HG03025 (cell line): ENCODE data around the gene HLA-E.
"Not testable (repeated sequence)": the region's sequence is repeated elsewhere in the genome, so short reads cannot be mapped to it uniquely, and the experiment has no call there.

ENCODE experiments used
- ATAC-seq: cut with Tn5 transposase; IDR thresholded peaks from one replicate; pipeline ENCODE4 v1.9.1; 2021; ENCODE audit warnings: mild to moderate bottlenecking, moderate library complexity; ENCODE audit not compliant: unreplicated experiment, low FRiP score

The HLA-E gene

DNA sequence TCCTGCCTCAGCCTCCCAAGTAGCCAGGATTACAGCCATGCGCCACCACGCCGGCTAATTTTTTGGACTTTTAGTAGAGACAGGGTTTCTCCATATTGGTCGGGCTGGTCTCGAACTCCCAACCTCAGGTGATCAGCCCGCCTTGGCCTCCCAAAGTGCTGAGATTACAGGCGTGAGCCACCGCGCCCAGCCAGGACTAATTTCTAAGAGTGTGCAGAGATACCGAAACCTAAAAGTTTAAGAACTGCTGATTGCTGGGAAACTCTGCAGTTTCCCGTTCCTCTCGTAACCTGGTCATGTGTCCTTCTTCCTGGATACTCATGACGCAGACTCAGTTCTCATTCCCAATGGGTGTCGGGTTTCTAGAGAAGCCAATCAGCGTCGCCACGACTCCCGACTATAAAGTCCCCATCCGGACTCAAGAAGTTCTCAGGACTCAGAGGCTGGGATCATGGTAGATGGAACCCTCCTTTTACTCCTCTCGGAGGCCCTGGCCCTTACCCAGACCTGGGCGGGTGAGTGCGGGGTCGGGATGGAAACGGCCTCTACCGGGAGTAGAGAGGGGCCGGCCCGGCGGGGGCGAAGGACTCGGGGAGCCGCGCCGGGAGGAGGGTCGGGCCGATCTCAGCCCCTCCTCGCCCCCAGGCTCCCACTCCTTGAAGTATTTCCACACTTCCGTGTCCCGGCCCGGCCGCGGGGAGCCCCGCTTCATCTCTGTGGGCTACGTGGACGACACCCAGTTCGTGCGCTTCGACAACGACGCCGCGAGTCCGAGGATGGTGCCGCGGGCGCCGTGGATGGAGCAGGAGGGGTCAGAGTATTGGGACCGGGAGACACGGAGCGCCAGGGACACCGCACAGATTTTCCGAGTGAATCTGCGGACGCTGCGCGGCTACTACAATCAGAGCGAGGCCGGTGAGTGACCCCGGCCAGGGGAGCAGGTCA is at the start of gene HLA-E:
Gene HLA-E, plus strand, starts transcription at position 429 of the 945 bp plus-strand sequence. Its CDS starts 23 bp downstream, at position 452.
- ATAC-seq, result peak; percentile 78

GRCh38 chr6:30441171-30441570 is 48.1 kb upstream of the HLA-E start:
- ATAC-seq, result no peak

DNA sequence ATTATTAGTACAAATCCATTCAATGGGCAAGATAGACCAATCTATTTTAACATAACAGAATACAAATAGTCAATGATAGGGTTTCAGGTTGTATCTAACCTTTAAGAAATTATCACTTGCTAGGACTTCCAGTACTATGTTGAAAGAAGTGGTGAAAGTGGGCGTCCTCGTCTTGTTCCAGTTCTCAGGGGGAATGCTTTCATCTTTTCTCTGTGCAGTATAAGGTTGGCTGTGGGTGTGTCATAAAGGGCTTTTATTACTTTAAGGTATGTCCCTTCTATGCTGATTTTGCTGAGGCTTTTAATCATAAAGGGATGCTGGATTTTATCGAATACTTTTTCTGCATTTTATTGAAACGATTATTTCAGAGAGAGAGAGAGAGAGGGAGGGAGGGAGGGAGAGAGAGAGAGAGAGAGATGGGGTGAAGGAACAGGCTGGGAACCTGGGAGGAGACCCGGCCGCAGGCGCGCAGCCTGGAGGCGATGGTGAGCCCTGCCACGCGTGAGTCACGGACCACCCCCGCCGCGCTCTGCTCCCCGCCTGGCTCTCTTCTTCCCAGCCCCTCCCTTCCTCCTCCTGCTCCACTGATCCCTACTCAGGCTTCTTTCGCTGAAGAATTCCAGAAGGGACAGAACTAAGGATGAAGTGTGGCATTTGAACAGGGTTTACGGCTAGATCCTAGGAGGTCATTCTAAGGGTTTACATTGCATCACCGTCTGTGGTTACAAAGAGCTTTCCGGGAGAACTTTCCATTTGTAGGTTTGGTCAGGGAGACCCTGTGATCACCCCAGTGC is 45.5 kb upstream of the HLA-E start:
- no peak for ATAC-seq

GRCh38 chr6:30444451-30444742 is 44.9 kb upstream of the HLA-E start:
- no peak for ATAC-seq

GRCh38 chr6:30446259-30446658 is 43.0 kb upstream of the HLA-E start:
- no peak for ATAC-seq

GRCh38 chr6:30447237-30447636 is 42.1 kb upstream of the HLA-E start:
- ATAC-seq, result no peak

DNA sequence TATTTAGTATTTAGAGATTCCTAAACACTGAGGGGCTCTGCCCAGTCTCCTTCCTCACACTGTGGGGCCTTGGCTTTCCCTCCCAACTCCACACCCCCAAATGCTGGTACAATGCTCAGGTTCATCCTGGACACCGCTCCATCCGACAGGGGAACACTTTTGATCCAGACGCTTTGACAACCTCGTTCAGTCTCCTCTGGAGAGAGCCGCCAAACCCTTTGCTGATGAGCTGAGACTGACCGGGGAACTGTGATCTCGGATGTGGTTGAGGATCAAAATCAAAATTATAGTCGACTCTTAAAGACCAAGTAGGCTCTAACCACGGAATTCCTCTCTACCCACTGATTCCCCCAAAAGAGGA is 38.8 kb upstream of the HLA-E start:
- no peak for ATAC-seq

DNA sequence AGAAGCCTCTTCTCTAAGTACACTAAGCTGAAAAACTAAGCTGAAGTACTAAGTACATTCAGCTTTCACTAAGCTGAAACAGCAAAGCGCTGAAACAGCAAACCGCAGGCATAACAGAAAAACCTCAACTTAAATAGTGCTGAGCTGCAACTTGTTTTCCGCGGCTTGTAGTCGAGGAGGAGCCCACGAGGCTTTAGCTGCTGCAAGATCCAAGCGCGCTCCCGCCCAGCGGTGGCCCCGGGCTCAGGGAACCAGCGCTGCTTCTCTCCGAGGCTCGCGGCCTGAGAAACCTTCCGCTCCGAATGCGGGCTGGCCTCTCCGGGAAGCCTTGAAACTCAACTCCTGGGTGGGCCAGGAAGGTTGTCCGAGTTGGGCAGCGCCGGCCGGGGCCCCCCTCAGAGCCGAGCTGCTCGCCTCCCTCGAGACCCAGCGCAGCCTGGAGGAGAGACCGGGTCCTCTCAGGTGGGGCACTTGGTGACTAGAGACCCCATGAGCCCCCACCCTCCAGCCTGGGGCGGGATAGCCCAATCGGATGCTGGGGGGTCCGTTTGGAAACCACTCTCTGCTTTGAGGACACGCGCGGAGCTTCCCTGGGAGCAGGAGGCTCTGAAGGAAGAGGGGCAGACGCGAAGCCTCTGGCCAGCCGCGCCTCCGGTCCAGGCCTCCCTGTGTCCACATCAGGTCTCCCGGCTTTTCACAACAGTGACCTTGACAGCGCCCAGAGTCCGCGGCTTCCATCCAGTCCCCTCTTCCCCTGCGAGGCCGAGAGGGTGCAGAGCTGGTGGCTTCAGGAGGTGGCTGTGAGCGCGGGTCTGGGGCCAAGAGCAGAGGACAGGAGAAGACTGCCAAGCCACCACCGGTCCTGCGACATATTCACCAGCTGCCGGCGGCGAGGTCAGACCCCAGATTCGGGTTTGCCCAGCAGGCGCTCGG is 38.1 kb upstream of the HLA-E start:
- no peak for ATAC-seq

DNA sequence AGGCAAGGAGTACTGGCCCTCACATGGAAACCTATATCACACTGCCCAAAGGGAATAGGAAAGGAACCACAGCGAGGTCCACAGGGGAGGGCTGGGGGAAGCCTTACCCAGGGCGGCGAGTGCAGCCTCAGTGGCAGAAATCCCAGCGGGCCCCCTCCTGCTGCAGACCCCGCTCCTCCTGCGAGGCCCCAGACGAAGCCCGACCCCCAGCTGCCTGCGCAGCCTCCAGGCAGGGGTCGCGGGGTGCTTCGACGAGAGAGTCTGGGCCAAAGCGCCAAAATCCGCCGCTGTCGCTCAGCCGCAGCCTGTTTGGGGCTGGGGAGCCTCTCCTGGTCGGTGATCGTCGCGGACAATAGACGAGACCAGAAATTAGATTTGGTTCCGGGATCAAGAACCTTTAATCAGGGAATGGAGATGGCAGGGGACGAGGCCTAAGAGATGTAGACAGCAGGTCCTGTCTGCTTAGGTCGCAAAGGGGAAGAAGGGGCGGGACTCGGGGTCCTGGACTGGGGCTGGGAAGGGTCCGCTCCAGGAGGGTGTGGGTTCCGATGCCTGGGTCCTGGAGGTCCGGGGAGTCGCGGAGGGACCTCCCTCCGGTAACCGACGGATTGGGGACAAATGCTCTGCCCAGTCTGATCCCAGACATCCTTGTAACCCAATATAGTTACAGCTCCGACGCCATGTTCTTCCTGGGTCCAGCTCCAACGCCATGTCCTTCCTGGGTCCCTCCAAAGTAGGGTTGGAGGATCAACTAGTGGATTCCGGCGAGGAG is 36.4 kb upstream of the HLA-E start:
- ATAC-seq, result no peak

- no peak for ATAC-seq
Observed at GRCh38 chr6:30453508-30454116, 35.7 kb upstream of the HLA-E start.

DNA sequence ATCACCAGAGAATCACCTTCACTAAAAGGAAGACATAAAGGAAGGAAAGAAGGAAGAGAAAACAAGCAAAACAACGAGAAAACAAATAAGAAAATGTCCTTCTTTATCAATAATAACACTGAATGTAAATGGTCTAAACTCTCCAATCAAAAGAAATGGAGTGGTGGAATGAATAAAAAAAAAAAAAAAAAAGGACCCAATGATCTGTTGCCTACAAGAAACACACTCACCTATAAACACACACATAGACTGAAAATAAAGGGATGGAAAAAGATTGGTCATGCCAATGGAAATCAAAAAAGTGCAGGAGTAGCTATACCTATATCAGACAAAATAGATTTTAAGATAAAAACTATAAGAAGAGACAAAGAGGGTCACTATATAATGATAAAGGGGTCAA is 30.2 kb upstream of the HLA-E start:
- no peak for ATAC-seq

DNA sequence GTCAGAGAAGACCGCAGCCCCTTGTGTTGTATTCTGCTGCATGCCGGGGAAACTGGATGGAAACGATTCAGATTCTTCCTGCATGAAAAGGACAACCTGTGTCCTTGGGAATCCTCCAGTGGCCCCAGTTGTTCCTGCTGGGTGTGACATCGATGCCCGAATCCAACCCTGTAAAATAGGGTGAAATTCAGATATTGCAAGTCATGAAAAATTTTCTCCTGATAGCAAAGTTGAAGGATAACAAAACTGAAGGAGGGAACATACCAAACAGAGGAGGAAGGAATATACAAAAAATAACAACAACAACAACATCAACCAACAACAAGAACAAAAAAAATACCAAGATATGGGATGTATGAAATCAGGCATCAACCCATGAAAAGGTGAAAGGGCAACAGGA is 28.3 kb upstream of the HLA-E start:
- ATAC-seq, result no peak

DNA sequence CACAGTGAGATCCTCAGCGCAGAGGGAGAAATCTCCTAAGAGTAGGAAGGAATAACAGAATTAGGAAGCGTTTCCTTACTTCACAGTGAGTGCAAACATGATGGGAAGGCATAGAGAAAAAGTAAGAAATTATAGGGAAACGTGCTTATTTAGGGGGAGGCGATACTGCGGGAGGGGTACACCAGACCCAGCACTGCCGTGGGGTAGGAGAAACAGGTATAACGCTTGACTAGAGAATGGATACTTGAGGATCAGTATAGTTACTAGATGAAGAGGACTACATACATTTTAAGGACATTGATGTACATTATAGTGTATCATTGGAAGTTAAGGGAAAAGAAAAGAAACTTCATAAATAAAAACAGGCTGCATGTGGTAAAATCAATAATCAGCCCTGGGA is 26.8 kb upstream of the HLA-E start:
- no peak for ATAC-seq

DNA sequence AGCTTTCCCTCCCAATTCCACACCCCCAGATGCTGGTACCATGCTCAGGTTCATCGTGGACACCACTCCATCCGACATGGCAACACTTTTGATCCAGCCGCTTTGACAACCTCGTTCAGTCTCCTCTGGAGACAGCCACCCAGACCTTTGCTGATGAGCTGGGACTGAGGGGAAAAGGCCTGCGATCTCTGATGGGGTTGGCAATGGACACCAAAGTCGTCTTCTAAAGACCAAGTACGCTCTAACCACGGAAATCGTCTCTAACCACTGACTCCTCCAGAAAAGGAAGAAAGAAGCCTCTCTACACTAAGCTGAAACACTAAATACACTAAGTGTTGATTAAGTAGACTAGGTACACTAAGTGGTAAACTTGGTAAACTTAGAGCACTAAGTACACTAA is 26.1 kb upstream of the HLA-E start:
- ATAC-seq, result no peak

GRCh38 chr6:30463651-30464618 is 25.4 kb upstream of the HLA-E start:
- no peak for ATAC-seq

DNA sequence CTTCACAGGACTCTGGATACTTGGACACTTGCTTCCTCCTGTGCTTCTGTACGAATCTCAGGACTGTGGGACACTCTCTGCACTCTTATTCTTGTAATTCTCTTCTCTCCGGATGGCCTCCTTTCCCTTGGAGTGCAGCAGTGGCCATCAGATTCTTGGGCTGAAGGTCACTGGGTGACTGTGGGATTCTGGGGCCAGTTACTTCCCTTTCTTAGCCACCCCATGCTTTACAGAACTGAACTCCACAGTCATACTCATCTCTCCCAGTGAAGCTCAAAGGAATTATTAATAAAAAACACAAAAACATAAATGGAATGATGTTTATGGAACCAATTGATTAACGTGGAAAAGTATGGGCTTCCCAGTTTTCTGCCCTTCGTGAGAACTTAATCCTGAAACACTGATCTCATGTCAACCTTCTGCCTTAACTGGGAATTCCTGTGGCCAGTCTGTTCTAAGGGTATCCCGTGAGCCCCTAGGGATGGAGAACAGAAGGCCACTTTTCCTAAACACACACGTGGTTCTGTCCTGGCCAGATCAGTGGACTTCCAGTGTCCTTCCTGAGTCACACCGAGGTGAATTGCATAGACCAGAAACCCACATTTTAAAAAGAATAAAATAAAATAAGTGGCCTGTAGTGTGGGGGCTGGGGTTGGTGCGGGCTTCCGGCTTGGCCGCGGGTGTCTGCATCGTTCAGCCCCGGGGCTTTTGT is 23.6 kb upstream of the HLA-E start:
- no peak for ATAC-seq

GRCh38 chr6:30470968-30471367 is 18.3 kb upstream of the HLA-E start:
- ATAC-seq, result no peak

- ATAC-seq, result not testable (repeated sequence)
Observed at GRCh38 chr6:30475116-30475515, 14.2 kb upstream of the HLA-E start.
